ENCODE measurements around the gene PSMB8.

The PSMB8 gene

DNA sequence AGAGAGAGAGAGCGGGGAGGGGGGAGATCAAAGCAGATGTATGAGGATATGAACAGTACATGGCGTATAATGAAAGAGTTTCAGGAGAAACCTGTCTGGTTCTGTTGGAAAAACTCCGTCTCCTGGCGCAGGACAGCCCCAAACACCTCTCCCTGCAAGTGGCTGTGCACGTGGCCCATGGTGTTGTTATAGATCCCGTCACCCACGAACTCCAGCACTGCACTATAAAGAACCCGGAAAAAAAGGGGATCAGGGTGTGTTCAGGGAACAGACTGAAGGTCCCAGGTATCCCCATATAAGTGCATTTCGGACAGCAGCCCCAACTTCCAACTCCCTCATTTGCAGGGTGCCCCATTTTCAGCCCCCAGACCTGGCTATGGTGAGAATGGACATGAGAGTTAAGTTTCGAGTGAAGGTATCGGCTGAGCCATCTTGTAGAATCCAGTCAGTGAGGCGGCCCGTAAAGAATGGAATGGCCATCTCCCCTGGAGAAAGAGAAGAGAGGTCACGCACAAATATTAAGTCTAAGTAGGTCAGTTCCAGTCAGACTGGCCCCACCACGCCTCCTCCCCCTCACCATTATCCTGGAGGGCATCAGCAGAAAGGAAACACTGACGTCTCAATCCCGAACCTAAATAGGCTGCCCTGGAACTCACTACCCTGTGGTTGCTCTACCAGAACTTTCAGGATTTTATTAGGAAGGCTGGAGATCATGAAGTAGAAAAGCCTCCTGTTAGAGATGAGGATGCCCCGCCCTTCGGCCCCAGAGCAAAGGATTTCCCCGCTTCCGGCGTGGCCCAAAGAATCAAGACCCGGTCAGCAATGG lies 8.4 kb upstream of the PSMB8 start:
- Mint-ChIP-seq H3K36me3 (ENCODE audit: low read depth) (peaks cover 86% of the 10 kb centered on the region), H3K27ac (peak overlapping the region; percentile 87), H3K4me1 (ENCODE audit: low read depth) (peaks cover 57% of the 10 kb centered on the region), H3K4me3 (peak overlapping the region; percentile 99), H3K27me3 (ENCODE audit: low read depth) (no peaks in the 10 kb centered on the region), H3K9me3 (no peaks in the 10 kb centered on the region)
- DNase-seq (ENCODE audit: low spot score): no peak

GRCh38 chr6:32851025-32851424 lies 7.2 kb upstream of the PSMB8 start:
- peaks cover 87% of the 10 kb centered on the region for H3K36me3 Mint-ChIP-seq (ENCODE audit: low read depth)
- no peaks in the 10 kb centered on the region for H3K27me3 Mint-ChIP-seq (ENCODE audit: low read depth)
- H3K4me3 Mint-ChIP-seq: peak overlapping the region; percentile 99
- H3K27ac Mint-ChIP-seq: peak overlapping the region; percentile 73
- peaks cover 58% of the 10 kb centered on the region for H3K4me1 Mint-ChIP-seq (ENCODE audit: low read depth)
- no peaks in the 10 kb centered on the region for H3K9me3 Mint-ChIP-seq
- DNase-seq (ENCODE audit: low spot score): no peak

DNA sequence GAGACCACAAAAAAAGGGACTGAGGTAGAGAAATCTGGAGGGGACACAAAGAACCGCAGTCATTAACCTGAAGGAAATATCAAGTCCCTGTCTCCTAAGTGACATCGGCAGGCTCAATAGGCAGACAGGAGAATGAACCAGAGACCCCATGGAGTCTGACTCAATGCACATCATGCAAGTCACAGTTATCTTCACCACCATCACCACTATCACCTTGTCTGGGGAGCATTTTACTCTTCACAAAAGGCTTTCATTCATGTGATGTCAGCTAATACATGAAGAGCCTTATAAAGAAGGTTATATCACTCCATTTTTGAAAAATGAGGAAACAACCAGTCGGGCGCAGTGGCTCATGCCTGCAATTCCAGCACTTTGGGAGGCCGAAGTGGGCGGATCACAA lies 5.3 kb upstream of the PSMB8 start:
- no peaks in the 10 kb centered on the region for H3K9me3 Mint-ChIP-seq
- H3K27me3 Mint-ChIP-seq (ENCODE audit: low read depth): no peaks in the 10 kb centered on the region
- peak overlapping the region; percentile 84 for H3K27ac Mint-ChIP-seq
- H3K36me3 Mint-ChIP-seq (ENCODE audit: low read depth): peaks cover 87% of the 10 kb centered on the region
- H3K4me3 Mint-ChIP-seq: peak overlapping the region; percentile 99
- H3K4me1 Mint-ChIP-seq (ENCODE audit: low read depth): peaks cover 62% of the 10 kb centered on the region
- no peak for DNase-seq (ENCODE audit: low spot score)

DNA sequence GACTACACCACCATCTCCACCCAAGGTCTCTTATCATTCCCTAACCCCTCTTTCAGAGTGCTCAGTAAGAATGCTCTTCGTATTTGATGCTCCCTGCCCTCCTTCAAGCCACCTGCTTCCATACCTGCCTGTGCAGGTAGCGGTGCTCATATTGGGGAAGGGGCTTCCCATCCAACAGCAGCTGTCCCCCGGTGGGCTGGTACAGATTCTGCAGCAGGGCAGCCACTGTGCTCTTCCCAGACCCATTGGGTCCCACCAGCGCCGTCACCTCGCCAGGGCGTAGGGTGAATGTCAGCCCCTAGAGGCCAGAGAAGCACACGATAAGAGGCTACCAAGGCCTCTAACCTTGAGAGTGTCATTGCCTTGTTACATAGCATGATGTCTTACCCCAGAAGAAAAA lies 3.9 kb upstream of the PSMB8 start:
- H3K27me3 Mint-ChIP-seq (ENCODE audit: low read depth): no peaks in the 10 kb centered on the region
- H3K4me1 Mint-ChIP-seq (ENCODE audit: low read depth): peaks cover 65% of the 10 kb centered on the region
- peak overlapping the region; percentile 99 for H3K4me3 Mint-ChIP-seq
- DNase-seq (ENCODE audit: low spot score): no peak
- H3K27ac Mint-ChIP-seq: peak overlapping the region; percentile 84
- no peaks in the 10 kb centered on the region for H3K9me3 Mint-ChIP-seq
- H3K36me3 Mint-ChIP-seq (ENCODE audit: low read depth): peaks cover 92% of the 10 kb centered on the region

DNA sequence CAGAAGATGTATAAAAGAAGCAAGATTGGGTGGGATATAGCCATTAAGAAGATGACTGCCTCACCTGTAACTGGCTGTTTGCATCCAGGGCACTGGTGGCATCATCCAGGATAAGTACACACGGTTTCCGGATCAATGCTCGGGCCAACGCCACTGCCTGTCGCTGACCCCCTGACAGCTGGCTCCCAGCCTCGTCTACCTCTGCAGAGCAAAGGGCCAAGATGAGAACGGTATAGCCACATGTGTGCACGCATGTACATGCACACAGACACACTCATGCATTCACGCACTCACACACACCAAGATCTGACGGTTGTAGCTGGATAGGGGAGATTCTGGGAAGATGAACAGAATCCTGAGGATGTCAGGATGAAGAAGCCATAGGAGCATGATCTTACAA lies 3.2 kb upstream of the PSMB8 start:
- Mint-ChIP-seq H3K9me3 (no peaks in the 10 kb centered on the region), H3K27me3 (ENCODE audit: low read depth) (no peaks in the 10 kb centered on the region), H3K4me3 (peak overlapping the region; percentile 99), H3K27ac (peak overlapping the region; percentile 71), H3K36me3 (ENCODE audit: low read depth) (peaks cover 92% of the 10 kb centered on the region), H3K4me1 (ENCODE audit: low read depth) (peaks cover 72% of the 10 kb centered on the region)
- no peak for DNase-seq (ENCODE audit: low spot score)

DNA sequence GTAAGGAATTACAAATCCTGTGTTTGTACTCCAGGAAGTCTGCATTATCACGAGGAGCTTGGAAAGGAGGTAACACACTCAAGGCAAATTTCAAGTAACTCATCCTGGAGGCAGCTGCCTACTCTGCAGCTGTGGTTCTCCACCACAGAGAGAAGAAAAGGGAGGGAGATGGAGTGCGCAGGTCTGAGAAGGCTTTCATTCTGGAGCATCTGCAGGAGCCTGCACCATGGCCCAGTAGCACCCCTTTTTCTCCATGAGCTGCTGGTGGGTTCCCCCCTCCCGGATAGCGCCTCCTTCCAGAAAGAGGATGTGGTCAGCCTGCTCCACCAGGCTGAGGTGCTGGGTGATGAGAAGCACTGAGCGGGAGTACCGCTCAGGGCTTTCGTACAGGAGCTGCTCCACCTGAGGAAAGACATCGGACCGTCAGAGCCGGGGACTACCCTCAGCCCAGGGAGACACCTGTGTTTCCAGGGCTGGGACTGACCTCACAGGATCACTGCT lies 1.6 kb upstream of the PSMB8 start:
- peak; percentile 54 for DNase-seq (ENCODE audit: low spot score)
- Mint-ChIP-seq H3K36me3 (ENCODE audit: low read depth) (peaks cover 92% of the 10 kb centered on the region), H3K27me3 (ENCODE audit: low read depth) (no peaks in the 10 kb centered on the region), H3K27ac (peak overlapping the region; percentile 98), H3K4me1 (ENCODE audit: low read depth) (peaks cover 72% of the 10 kb centered on the region), H3K4me3 (peak overlapping the region; percentile 99), H3K9me3 (no peaks in the 10 kb centered on the region)

- no peak for DNase-seq (ENCODE audit: low spot score)
- Mint-ChIP-seq H3K27me3 (ENCODE audit: low read depth) (no peaks in the 10 kb centered on the region), H3K27ac (peak overlapping the region; percentile 98), H3K4me1 (ENCODE audit: low read depth) (peaks cover 72% of the 10 kb centered on the region), H3K36me3 (ENCODE audit: low read depth) (peaks cover 92% of the 10 kb centered on the region), H3K9me3 (no peaks in the 10 kb centered on the region), H3K4me3 (peak overlapping the region; percentile 99)
These were observed 1.1 kb upstream of the PSMB8 start for GRCh38 chr6:32844839-32845383.

DNA sequence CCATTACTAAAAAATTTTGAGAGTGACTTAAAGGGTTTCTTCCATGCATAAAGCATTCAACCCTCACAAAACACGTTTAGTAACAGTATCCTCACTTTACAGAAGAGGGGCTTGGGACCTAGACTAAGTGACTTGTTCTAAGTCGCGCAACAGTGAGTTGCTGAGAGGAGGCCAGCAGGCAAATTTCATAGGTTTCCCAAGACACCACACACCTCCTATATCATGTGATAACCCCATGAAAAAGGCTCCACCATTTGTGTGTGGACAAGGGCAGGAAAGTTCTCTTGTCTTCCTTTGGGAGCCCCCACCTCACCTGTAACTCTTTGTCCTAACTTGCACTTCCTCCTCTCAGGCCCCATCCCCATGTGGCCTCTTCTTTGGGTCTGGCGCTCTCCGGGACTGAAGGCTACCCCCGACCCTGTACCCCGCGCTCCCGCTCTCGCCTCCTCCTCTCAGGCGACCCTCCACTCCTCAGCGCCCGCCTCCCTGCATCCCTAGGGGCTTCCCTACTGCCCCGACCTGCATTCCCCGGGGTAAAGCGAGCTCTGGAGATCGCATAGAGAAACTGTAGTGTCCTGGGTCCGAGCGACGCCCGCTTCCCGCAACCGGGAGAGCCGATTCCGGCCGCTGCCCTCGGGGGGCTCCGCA lies 392 bp downstream of the PSMB8 start:
- peaks cover 71% of the 10 kb centered on the region for H3K4me1 Mint-ChIP-seq (ENCODE audit: low read depth)

DNA sequence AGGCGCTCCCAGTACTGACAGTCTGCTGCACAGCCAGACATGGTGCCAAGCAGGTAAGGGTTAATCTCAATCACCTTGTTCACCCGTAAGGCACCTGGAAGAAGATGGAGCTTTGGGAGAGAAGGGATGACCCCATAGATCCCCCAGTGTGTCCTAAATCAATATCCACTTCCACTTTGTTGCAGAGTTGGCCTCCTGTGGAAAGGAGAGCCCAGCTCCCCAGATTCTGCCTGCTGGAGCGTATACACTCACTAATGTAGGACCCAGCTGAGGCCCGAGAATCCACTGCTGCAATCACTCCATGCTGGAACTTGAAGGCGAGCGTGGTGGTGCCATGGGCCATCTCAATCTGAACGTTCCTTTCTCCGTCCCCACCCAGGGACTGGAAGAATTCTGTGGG lies 1.2 kb downstream of the PSMB8 start:
- H3K36me3 Mint-ChIP-seq (ENCODE audit: low read depth): peaks cover 77% of the 10 kb centered on the region

More for the DNA sequence above, 392 bp downstream of the PSMB8 start:
- peaks cover 85% of the 10 kb centered on the region for H3K36me3 Mint-ChIP-seq (ENCODE audit: low read depth)
- H3K9me3 Mint-ChIP-seq: no peaks in the 10 kb centered on the region
- peak overlapping the region; percentile 99 for H3K4me3 Mint-ChIP-seq
- no peaks in the 10 kb centered on the region for H3K27me3 Mint-ChIP-seq (ENCODE audit: low read depth)
- H3K27ac Mint-ChIP-seq: peak overlapping the region; percentile 98
- no peak for DNase-seq (ENCODE audit: low spot score)

DNA sequence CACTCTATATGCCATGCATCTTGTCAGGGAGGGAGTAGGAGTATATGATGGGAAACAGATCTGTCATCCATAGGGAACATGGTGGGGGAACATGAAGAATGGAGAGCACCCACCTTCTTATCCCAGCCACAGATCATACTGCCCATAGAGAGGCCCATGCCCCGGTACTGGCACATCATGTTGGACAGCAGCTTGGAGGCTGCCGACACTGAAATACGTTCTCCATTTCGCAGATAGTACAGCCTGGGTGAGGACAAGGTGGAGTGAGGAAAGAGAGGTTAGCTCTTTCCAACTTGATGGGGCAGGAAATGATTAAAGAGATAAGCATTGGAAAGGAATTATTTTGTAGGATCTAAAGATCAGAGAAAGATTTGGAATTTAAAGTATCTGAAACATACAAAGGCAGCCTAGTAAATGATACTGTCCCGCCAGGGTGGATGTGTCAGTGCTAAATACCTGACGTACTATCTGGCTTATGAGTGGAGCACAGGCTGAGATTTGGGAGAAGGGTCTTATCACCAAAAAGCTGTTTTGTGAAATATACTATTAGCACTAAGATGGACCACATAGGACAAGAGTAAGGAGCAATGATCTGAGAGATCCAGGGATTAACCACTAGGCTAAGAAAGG lies 1.7 kb downstream of the PSMB8 start:
- Mint-ChIP-seq H3K36me3 (ENCODE audit: low read depth) (peaks cover 77% of the 10 kb centered on the region), H3K27ac (peak overlapping the region; percentile 98), H3K4me3 (peak overlapping the region; percentile 99), H3K9me3 (no peaks in the 10 kb centered on the region), H3K4me1 (ENCODE audit: low read depth) (peaks cover 62% of the 10 kb centered on the region), H3K27me3 (ENCODE audit: low read depth) (no peaks in the 10 kb centered on the region)
- no peak for DNase-seq (ENCODE audit: low spot score)

More for the DNA sequence above, 1.2 kb downstream of the PSMB8 start:
- peak overlapping the region; percentile 98 for H3K27ac Mint-ChIP-seq
- H3K27me3 Mint-ChIP-seq (ENCODE audit: low read depth): no peaks in the 10 kb centered on the region
- no peak for DNase-seq (ENCODE audit: low spot score)
- peak overlapping the region; percentile 99 for H3K4me3 Mint-ChIP-seq
- peaks cover 63% of the 10 kb centered on the region for H3K4me1 Mint-ChIP-seq (ENCODE audit: low read depth)
- no peaks in the 10 kb centered on the region for H3K9me3 Mint-ChIP-seq

DNA sequence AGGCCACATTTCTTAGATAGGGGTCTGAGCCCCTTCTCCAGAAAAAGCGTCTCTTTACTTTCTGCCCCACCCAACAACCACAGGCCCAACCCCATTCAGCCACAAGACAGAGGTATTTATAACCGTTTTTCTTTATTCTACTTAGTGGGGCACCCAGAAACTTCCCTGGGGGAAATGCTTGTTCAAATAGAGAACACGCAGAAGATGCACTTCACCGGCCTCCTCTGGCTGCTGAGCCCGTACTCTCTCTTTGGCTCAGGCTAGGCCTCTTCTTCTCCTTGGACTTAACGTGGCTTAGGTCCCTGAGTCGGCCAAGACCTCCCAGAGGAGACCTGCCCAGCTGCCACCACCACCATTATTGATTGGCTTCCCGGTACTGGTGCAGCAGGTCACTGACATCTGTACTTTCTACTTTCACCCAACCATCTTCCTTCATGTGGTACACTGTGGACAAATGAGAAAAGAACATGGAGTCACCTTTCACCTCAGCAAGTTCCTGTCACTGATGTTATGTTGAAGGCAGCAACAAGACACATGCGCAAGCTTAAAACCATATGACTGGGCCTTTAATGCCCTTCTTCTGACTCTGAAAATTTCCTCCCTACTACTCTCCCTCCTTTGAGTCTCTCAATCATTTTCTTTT lies 3.1 kb downstream of the PSMB8 start:
- Mint-ChIP-seq H3K4me1 (ENCODE audit: low read depth) (peaks cover 62% of the 10 kb centered on the region), H3K27me3 (ENCODE audit: low read depth) (no peaks in the 10 kb centered on the region), H3K4me3 (peak overlapping the region; percentile 99), H3K36me3 (ENCODE audit: low read depth) (peaks cover 78% of the 10 kb centered on the region), H3K27ac (peak overlapping the region; percentile 98), H3K9me3 (no peaks in the 10 kb centered on the region)
- DNase-seq (ENCODE audit: low spot score): peak; percentile 47

DNA sequence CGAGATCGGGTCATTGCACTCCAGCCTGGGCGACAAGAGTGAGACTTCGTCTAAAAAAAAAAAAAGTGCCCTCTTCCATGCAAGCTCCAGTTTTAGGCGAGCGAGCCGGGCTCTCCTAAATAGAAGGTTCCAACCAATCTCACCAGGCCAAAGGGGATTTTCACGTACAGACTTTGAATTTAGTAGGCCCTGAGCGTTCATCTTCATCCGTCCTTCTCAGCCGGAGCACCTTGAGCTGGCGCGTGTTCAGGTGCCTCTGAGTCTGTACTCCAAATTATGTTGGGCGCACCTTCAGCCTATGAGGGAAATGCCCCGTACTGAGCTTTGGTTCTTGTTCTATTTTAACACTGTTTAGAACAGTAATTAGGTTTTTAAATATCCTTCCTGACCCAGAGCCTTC lies 4.5 kb downstream of the PSMB8 start:
- H3K27ac Mint-ChIP-seq: peak overlapping the region; percentile 98
- H3K9me3 Mint-ChIP-seq: no peaks in the 10 kb centered on the region
- H3K4me3 Mint-ChIP-seq: peak overlapping the region; percentile 81
- H3K36me3 Mint-ChIP-seq (ENCODE audit: low read depth): peaks cover 79% of the 10 kb centered on the region
- no peaks in the 10 kb centered on the region for H3K27me3 Mint-ChIP-seq (ENCODE audit: low read depth)
- no peak for DNase-seq (ENCODE audit: low spot score)
- peaks cover 65% of the 10 kb centered on the region for H3K4me1 Mint-ChIP-seq (ENCODE audit: low read depth)

DNA sequence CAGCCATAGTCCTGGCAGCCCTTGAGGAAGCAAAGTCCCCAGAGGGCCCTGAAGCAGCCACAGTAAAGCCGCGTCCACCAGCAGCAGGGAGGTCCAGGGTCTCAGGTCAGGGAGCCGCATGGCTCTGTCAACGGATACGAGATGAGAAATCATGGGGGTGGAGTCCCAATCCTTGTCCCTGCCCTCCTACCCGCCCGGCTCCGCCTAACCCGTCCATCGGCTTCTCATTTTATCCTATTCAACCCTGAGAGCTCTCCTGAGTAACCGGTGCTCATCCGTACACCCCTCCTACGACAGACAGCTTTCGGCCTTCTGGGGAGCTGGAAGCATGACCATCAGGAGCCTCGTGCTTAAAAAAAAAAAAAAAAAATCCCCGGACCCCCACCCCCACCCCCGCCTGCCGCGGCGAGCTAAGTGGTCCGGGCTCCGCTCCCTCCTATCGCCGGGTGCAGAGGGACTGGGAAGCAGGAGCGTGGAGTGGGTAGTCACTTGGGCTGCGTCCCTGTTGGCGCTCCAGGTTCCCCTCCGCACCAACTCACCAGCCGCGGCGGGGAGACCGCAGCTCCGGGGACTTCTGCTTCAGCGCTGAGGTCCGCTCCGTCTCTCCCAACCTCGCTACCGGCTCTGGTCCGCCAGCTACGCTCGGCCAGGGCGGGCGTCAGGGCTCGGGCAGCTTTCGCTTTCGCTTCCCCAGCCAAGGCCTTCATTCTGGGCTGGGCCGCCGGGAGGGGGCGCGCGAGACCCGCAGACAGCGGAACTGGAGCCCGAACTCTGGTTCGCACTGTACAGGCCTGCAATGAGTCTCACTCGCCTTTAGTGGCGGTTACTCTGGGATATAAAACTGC lies 5.5 kb downstream of the PSMB8 start, which contains the start of gene TAP2:
Gene TAP2, minus strand, starts transcription at position 626 of the 845 bp plus-strand sequence. Its CDS starts 506 bp downstream, at position 120.
- Mint-ChIP-seq H3K27ac (peak within 1 kb of the TSS; percentile 98), H3K36me3 (ENCODE audit: low read depth) (peaks cover 81% of the 10 kb centered on the region), H3K9me3 (no peaks in the 10 kb centered on the region), H3K4me3 (peak within 1 kb of the TSS; percentile 81), H3K27me3 (ENCODE audit: low read depth) (no peaks in the 10 kb centered on the region), H3K4me1 (ENCODE audit: low read depth) (peaks cover 75% of the 10 kb centered on the region)
- peak; percentile 95 for DNase-seq (ENCODE audit: low spot score)

Measured in T-helper 2 cell treated with Interferon-gamma antibody and Interleukin-4, amounts not matched to agents 5 μg/mL and 100 μg/mL, for 36 hours (primary cell).